Spleen (tissue), 7 donors: ENCODE measurements around the gene NUMBL.

ENCODE experiments used
- CTCF ChIP-seq, 11 experiments: fragments of 200-600 bp in 7 of 11; fragments of 450-650 bp in 4 of 11; sonication (generic) in 4 of 11; IDR thresholded peaks in 8 of 11; conservative IDR thresholded peaks in 3 of 11; 1 replicate in 7 of 11; 2 replicates in 4 of 11; pipeline versions ENCODE4 v1.4.0 to v1.8.0; 2016 to 2021; ENCODE audit warnings: antibody characterized with exemption in 11 of 11, inconsistent platforms in 4 of 11, mild to moderate bottlenecking in 1 of 11
- POLR2A ChIP-seq, 3 donors: fragments of 450-650 bp; IDR thresholded peaks; one replicate each; pipeline ENCODE4 v1.5.1; 2017; ENCODE audit warnings: antibody characterized with exemption in 3 of 3, mild to moderate bottlenecking in 1 of 3
- POLR2AphosphoS5 ChIP-seq, 3 donors: sonication (generic); formaldehyde crosslinking; IDR thresholded peaks; one replicate each; pipeline ENCODE4 v1.5.1; 2017; ENCODE audit warnings: antibody characterized with exemption in 3 of 3
- donor health status: DM: no; HTN: no; CAD: no; lungs with moderate emphysema.
- donor health status: DM: no; HTN: no; CAD: no.
- donor health status: DM: no; HTN: no; CAD: no.

GRCh38 chr19:40721140-40721486, 30.7 kb upstream of the NUMBL start:
- TF ChIP-seq POLR2AphosphoS5 (IDR thresholded peaks at IDR 0.05): no peak
- no peak for TF ChIP-seq CTCF (IDR thresholded peaks at IDR 0.05 in 8 of 11, conservative IDR thresholded peaks at IDR 0.05 in 3 of 11)
- no peak for TF ChIP-seq POLR2A (IDR thresholded peaks at IDR 0.05)
